Activated CD8-positive, alpha-beta T cell treated with anti-CD3 and anti-CD28 coated beads for 36 hours (primary cell): ENCODE data around the gene TRPV5. TPM values are rescaled to one million over a fixed set of nuclear protein-coding genes. Genes with fewer than 3 reads are reported as not detected.

Experiments used
- total RNA-seq, 2 experiments: library from RNA; stranded (reverse); gene quantifications; one replicate each; pipeline ENCODE4 v1.2.3, GENCODE V29; 2021

The TRPV5 gene
- total RNA-seq, 2 experiments from 2014 or later = not detected

Other genes with a start within 250 kb of the TRPV5 start
- gene PRSS1, start 184.3 kb downstream of the TRPV5 start, total RNA-seq = not detected
- gene PRSS2, start 162.8 kb downstream of the TRPV5 start, total RNA-seq = not detected
- gene EPHB6, start 78.7 kb downstream of the TRPV5 start, total RNA-seq = 1 to 10 TPM; 3.5 to 5.5 TPM
- gene TRPV6, start 48.0 kb downstream of the TRPV5 start, total RNA-seq = not detected
- gene LLCFC1, start 5.7 kb upstream of the TRPV5 start, total RNA-seq = not detected
- under 1 TPM; 0.45 to 0.49 TPM for gene KEL, start 28.6 kb upstream of the TRPV5 start, total RNA-seq
- gene OR9A2, start 93.4 kb upstream of the TRPV5 start, total RNA-seq = not detected
- gene OR6V1, start 118.6 kb upstream of the TRPV5 start, total RNA-seq = not detected
- not detected for gene PIP, start 198.3 kb upstream of the TRPV5 start, total RNA-seq
- not detected for gene TAS2R39, start 249.7 kb upstream of the TRPV5 start, total RNA-seq